ENCODE results near the gene SULT4A1.

- TF ChIP-seq CTCF (IDR thresholded peaks at IDR 0.05): no peak
- TF ChIP-seq POLR2A (IDR thresholded peaks at IDR 0.05): no peak
Observed at GRCh38 chr22:43833286-43834240, 28.8 kb downstream of the SULT4A1 start.

Measured in breast epithelium (tissue), 3 donors.